HepG2 (cell line): ENCODE measurements around the gene ATM. TPM values are rescaled to one million over a fixed set of nuclear protein-coding genes. Genes with fewer than 3 reads are reported as not detected.
A peak's percentile ranks its signal among the peaks of the same experiment; 100 is the strongest.

Source experiments
- ATAC-seq: fragments of 200-7000 bp; cut with Tn5 transposase; 3 replicates; pipeline ENCODE4 v1.9.1; 2020; ENCODE audit warnings: mild to moderate bottlenecking, moderate library complexity
- BruUV-seq: library from RNA; stranded (reverse); fragments of 400-500 nt; replicated peaks from 2 replicates; lab custom pipeline; 2021; lab: Mats Ljungman, UMichigan
- CTCF ChIA-PET: fragments of 300-600 bp; formaldehyde crosslinking; extraction: SDS; loops from one replicate; lab custom pipeline; 2021; ENCODE audit warnings: low total read pairs, inconsistent platforms, low intra/inter-chr PET ratio; lab: Yijun Ruan, JAX
- POLR2A ChIA-PET: fragments of 350-600 bp; sonication (Branson Sonifier 250); formaldehyde crosslinking; loops from one replicate; lab custom pipeline; 2020; ENCODE audit warnings: antibody characterized with exemption, inconsistent platforms; lab: Yijun Ruan, JAX
- DNase-seq: peaks from one replicate; pipeline ENCODE4 v3.0.0-alpha.2; 2015; ENCODE audit warnings: low spot score
- FAIRE-seq: peaks from 3 replicates; lab custom pipeline; 2011; peaks lifted over from hg19 to GRCh38; lab: Jason Lieb, UNC
- H2AFZ ChIP-seq: one replicate; pipeline ENCODE4 v1.6.1; 2011; ENCODE audit warnings: low read length, inconsistent platforms
- H3K27ac ChIP-seq: fragments of 300-600 bp; 3 replicates; pipeline ENCODE4 v1.8.0; 2011; ENCODE audit warnings: mixed run types, mild to moderate bottlenecking, mixed read lengths, low read length, inconsistent platforms; ENCODE audit not compliant: insufficient read depth; ENCODE audit errors: extremely low read length
- H3K27me3 ChIP-seq, 2 experiments: fragments of 200-600 bp in 1 of 2; 2 replicates in 1 of 2; 3 replicates in 1 of 2; pipeline versions ENCODE4 v1.6.0 to v1.8.0; 2011; ENCODE audit warnings: low read length in 2 of 2, mild to moderate bottlenecking in 2 of 2, moderate library complexity in 2 of 2, inconsistent platforms in 1 of 2; ENCODE audit not compliant: insufficient read depth in 2 of 2, control insufficient read depth in 1 of 2
- H3K36me3 ChIP-seq, 2 experiments: fragments of 200-600 bp in 1 of 2; replicated peaks in 1 of 2; 2 replicates in 1 of 2; 3 replicates in 1 of 2; pipeline versions ENCODE4 v1.5.1 to v1.8.0; 2011; ENCODE audit warnings: low read length in 2 of 2, inconsistent platforms in 1 of 2; ENCODE audit not compliant: insufficient read depth in 2 of 2, control insufficient read depth in 1 of 2
- H3K4me1 ChIP-seq: 2 replicates; pipeline ENCODE4 v1.5.1; 2012; ENCODE audit warnings: low read length, inconsistent platforms; ENCODE audit not compliant: insufficient read depth
- H3K4me2 ChIP-seq: 2 replicates; pipeline ENCODE4 v1.6.0; 2011; ENCODE audit warnings: low read depth, low read length, inconsistent platforms
- H3K4me3 ChIP-seq, 3 experiments: fragments of 200-600 bp in 1 of 3; sonication (generic), shearing (Covaris generic) in 1 of 3; replicated peaks in 1 of 3; 2 replicates each; pipeline ENCODE4 v1.5.1; 2011 to 2016; ENCODE audit warnings: low read length in 3 of 3, inconsistent platforms in 2 of 3, low read depth in 2 of 3, mild to moderate bottlenecking in 2 of 3, control low read depth in 1 of 3, mixed read lengths in 1 of 3; ENCODE audit not compliant: insufficient read depth in 1 of 3
- H3K79me2 ChIP-seq: one replicate; pipeline ENCODE4 v1.6.1; 2011; ENCODE audit warnings: low read length, inconsistent platforms; ENCODE audit not compliant: insufficient read depth
- H3K9ac ChIP-seq: 2 replicates; pipeline ENCODE4 v1.6.0; 2011; ENCODE audit warnings: mild to moderate bottlenecking, low read depth, low read length, inconsistent platforms; ENCODE audit not compliant: insufficient read depth
- H3K9me3 ChIP-seq: 2 replicates; pipeline ENCODE4 v1.5.1; 2012; ENCODE audit warnings: mild to moderate bottlenecking, low read length
- H4K20me1 ChIP-seq: 2 replicates; pipeline ENCODE4 v1.6.0; 2011; ENCODE audit warnings: inconsistent platforms, mild to moderate bottlenecking, low read length, moderate library complexity; ENCODE audit not compliant: insufficient read depth
- CEBPB ChIP-seq: IDR thresholded peaks from 2 replicates; pipeline ENCODE4 v1.6.1; 2011; ENCODE audit warnings: low read depth, low read length, improper control_type of control experiment, borderline replicate concordance
- CENPBD1 ChIP-seq: sonication (generic); formaldehyde crosslinking; IDR thresholded peaks from 2 replicates; pipeline ENCODE4 v1.8.0; 2022; ENCODE audit warnings: missing genetic modification reagents, low read depth, mild to moderate bottlenecking, borderline replicate concordance
- CHD4 ChIP-seq: fragments of 200-600 bp; sonication (generic); IDR thresholded peaks from 2 replicates; pipeline ENCODE4 v1.7.0; 2017; ENCODE audit warnings: mild to moderate bottlenecking, low read length, borderline replicate concordance
- DMTF1 ChIP-seq: sonication (generic); formaldehyde crosslinking; IDR thresholded peaks from 2 replicates; pipeline ENCODE4 v1.4.0; 2020; ENCODE audit warnings: mild to moderate bottlenecking, missing genetic modification reagents
- KDM5B ChIP-seq: sonication (generic); formaldehyde crosslinking; IDR thresholded peaks from 2 replicates; pipeline ENCODE4 v1.4.0; 2020; ENCODE audit warnings: missing genetic modification reagents, mild to moderate bottlenecking, borderline replicate concordance
- REXO4 ChIP-seq: sonication (generic); formaldehyde crosslinking; IDR thresholded peaks from 2 replicates; pipeline ENCODE4 v1.8.0; 2022; ENCODE audit warnings: missing genetic modification reagents, mild to moderate bottlenecking, borderline replicate concordance
- ZIK1 ChIP-seq: sonication (generic); formaldehyde crosslinking; IDR thresholded peaks from 2 replicates; pipeline ENCODE4 v1.5.0; 2020; ENCODE audit warnings: mild to moderate bottlenecking, low read depth, missing genetic modification reagents, borderline replicate concordance
- ZNF292 ChIP-seq: sonication (generic); formaldehyde crosslinking; IDR thresholded peaks from 2 replicates; pipeline ENCODE4 v1.8.1; 2022; ENCODE audit warnings: mild to moderate bottlenecking, low read depth, missing genetic modification reagents, borderline replicate concordance
- ZNF501 ChIP-seq: sonication (generic); formaldehyde crosslinking; IDR thresholded peaks from 2 replicates; pipeline ENCODE4 v1.5.1; 2020; ENCODE audit warnings: mild to moderate bottlenecking, moderate library complexity, missing genetic modification reagents
- ZNF629 ChIP-seq: sonication (generic); formaldehyde crosslinking; conservative IDR thresholded peaks from 2 replicates; pipeline ENCODE4 v1.5.0; 2020; ENCODE audit warnings: missing genetic modification reagents
- ZNF710 ChIP-seq: sonication (generic); formaldehyde crosslinking; IDR thresholded peaks from 2 replicates; pipeline ENCODE4 v1.5.0; 2020; ENCODE audit warnings: mild to moderate bottlenecking, missing genetic modification reagents, borderline replicate concordance
- ZNF788 ChIP-seq: sonication (generic); formaldehyde crosslinking; IDR thresholded peaks from 2 replicates; pipeline ENCODE4 v1.5.0; 2020; ENCODE audit warnings: mild to moderate bottlenecking, missing genetic modification reagents, borderline replicate concordance
- ZNF792 ChIP-seq: IDR thresholded peaks from 2 replicates; pipeline ENCODE4 v1.6.1; 2016
- WGBS: methylation state at CpG from one replicate; pipeline ENCODE4 v1.1.6; 2017; ENCODE audit warnings: low lambda C conversion rate; 5-methylcytosine and 5-hydroxymethylcytosine counted together
- in situ Hi-C: cut with HindIII; loops from 2 replicates; pipeline ENCODE4 v1.10.0; 2017; ENCODE audit warnings: low pct_unique_long_range_greater_than_20kb; ENCODE audit not compliant: extremely low pct_ligation_motif_present
- intact Hi-C: fragments of 100-400 bp; cut with micrococcal nuclease; formaldehyde crosslinking; loops from one replicate; pipeline ENCODE4 v1.10.0; 2022; ENCODE audit not compliant: unreplicated experiment
- polyA plus RNA-seq, 8 experiments: library from polyadenylated mRNA; depleted of rRNA in 3 of 8; stranded (reverse) in 7 of 8; unstranded in 1 of 8; fragments of >200 nt; fragmentation: Illumina TruSeq in 4 of 8; extraction: Trizol in 4 of 8; gene quantifications; 2 replicates each; pipeline versions ENCODE4 v1.2.1 to v1.2.3, GENCODE V29; 2011 to 2016; ENCODE audit warnings: low read depth in 4 of 8, missing spikeins in 1 of 8, mixed read lengths in 1 of 8; ENCODE audit not compliant: insufficient read depth in 1 of 8
- total RNA-seq, 5 experiments: library from RNA; depleted of rRNA; stranded (reverse); fragments of >200 nt; fragmentation: Illumina TruSeq; extraction: Trizol; gene quantifications; 2 replicates each; pipeline ENCODE4 v1.2.3, GENCODE V29; 2016; ENCODE audit warnings: low read depth in 1 of 5

ATM gene
- total and polyA plus RNA-seq, 2 of the 13 experiments (the other 11 are each of a cell fraction or from before 2014, with no cell fraction given): 40.0 to 71.6 TPM

GRCh38 chr11:108369064-108369463 is 146.2 kb downstream of the ATM start:
- no peak for FAIRE-seq
- WGBS: 78% methylated on average over 5 of the region's 5 CpGs
- H3K36me3 ChIP-seq: peaks cover 6 to 16% of the 10 kb centered on the region in 2 experiments

GRCh38 chr11:108370315-108370714 is 147.4 kb downstream of the ATM start:
- Histone ChIP-seq H3K27ac (no peak overlapping the region), H3K36me3 (peaks cover 2 to 8% of the 10 kb centered on the region in 2 experiments; a peak in 3 of 5 replicates), H3K4me3 (no peak overlapping the region), H3K4me1 (no peaks in the 10 kb centered on the region), H2AFZ (no peak overlapping the region), H3K9me3 (no peaks in the 10 kb centered on the region), H3K79me2 (no peaks in the 10 kb centered on the region), H3K4me2 (no peak overlapping the region), H3K27me3 (no peaks in the 10 kb centered on the region), H3K9ac (no peak overlapping the region), H4K20me1 (no peaks in the 10 kb centered on the region)
- no TSS peak for BruUV-seq
- FAIRE-seq: no peak
- CTCF ChIA-PET: no interaction called here
- POLR2A ChIA-PET: no interaction called here
- in situ Hi-C loops (no loop called here), intact Hi-C loops (no loop called here)
- no peak for DNase-seq
- no peak for ATAC-seq
- TF ChIP-seq ZNF792 (CRISPR knock-in tag): no peak
- TF ChIP-seq ZNF710 (CRISPR knock-in tag): no peak
- TF ChIP-seq CHD4: no peak
- TF ChIP-seq ZNF501 (CRISPR knock-in tag): no peak
- no peak for TF ChIP-seq CENPBD1
- TF ChIP-seq REXO4 (CRISPR knock-in tag): no peak
- TF ChIP-seq KDM5B (CRISPR knock-in tag): no peak

More at GRCh38 chr11:108369064-108369463, 146.2 kb downstream of the ATM start:
- Histone ChIP-seq H3K27me3 (no peaks in the 10 kb centered on the region), H3K79me2 (no peaks in the 10 kb centered on the region), H3K27ac (no peak overlapping the region), H3K4me2 (no peak overlapping the region), H2AFZ (no peak overlapping the region), H4K20me1 (no peaks in the 10 kb centered on the region), H3K4me1 (no peaks in the 10 kb centered on the region), H3K9ac (no peak overlapping the region), H3K9me3 (no peaks in the 10 kb centered on the region), H3K4me3 (no peak overlapping the region)
- TF ChIP-seq ZIK1 (CRISPR knock-in tag) (no peak), ZNF292 (CRISPR knock-in tag) (no peak), ZNF788 (CRISPR knock-in tag) (no peak), DMTF1 (no peak), CEBPB (peak; percentile 55; the same call in 1 of the 2 replicates), ZNF629 (CRISPR knock-in tag) (no peak)
- intact Hi-C loops (no loop called here), in situ Hi-C loops (no loop called here)
- no peak for DNase-seq
- ATAC-seq: no peak
- ChIA-PET POLR2A (no interaction called here), CTCF (no interaction called here)
- no TSS peak for BruUV-seq
